HepG2 (cell line): Measurements from ENCODE around the gene SGMS1. TPM values are rescaled to one million over a fixed set of nuclear protein-coding genes. Genes with fewer than 3 reads are reported as not detected.

Experiments
- ATAC-seq: fragments of 200-7000 bp; cut with Tn5 transposase; 3 replicates; pipeline ENCODE4 v1.9.1; 2020; ENCODE audit warnings: mild to moderate bottlenecking, moderate library complexity
- BruUV-seq: library from RNA; stranded (reverse); fragments of 400-500 nt; replicated peaks from 2 replicates; lab custom pipeline; 2021; lab: Mats Ljungman, UMichigan
- CTCF ChIA-PET: fragments of 300-600 bp; formaldehyde crosslinking; extraction: SDS; loops from one replicate; lab custom pipeline; 2021; ENCODE audit warnings: low total read pairs, inconsistent platforms, low intra/inter-chr PET ratio; lab: Yijun Ruan, JAX
- POLR2A ChIA-PET: fragments of 350-600 bp; sonication (Branson Sonifier 250); formaldehyde crosslinking; loops from one replicate; lab custom pipeline; 2020; ENCODE audit warnings: antibody characterized with exemption, inconsistent platforms; lab: Yijun Ruan, JAX
- DNase-seq: peaks from one replicate; pipeline ENCODE4 v3.0.0-alpha.2; 2015; ENCODE audit warnings: low spot score
- FAIRE-seq: peaks from 3 replicates; lab custom pipeline; 2011; peaks lifted over from hg19 to GRCh38; lab: Jason Lieb, UNC
- H2AFZ ChIP-seq: one replicate; pipeline ENCODE4 v1.6.1; 2011; ENCODE audit warnings: low read length, inconsistent platforms
- H3K27ac ChIP-seq: fragments of 300-600 bp; 3 replicates; pipeline ENCODE4 v1.8.0; 2011; ENCODE audit warnings: mixed run types, mild to moderate bottlenecking, mixed read lengths, low read length, inconsistent platforms; ENCODE audit not compliant: insufficient read depth; ENCODE audit errors: extremely low read length
- H3K27me3 ChIP-seq, 2 experiments: fragments of 200-600 bp in 1 of 2; 2 replicates in 1 of 2; 3 replicates in 1 of 2; pipeline versions ENCODE4 v1.6.0 to v1.8.0; 2011; ENCODE audit warnings: low read length in 2 of 2, mild to moderate bottlenecking in 2 of 2, moderate library complexity in 2 of 2, inconsistent platforms in 1 of 2; ENCODE audit not compliant: insufficient read depth in 2 of 2, control insufficient read depth in 1 of 2
- H3K36me3 ChIP-seq, 2 experiments: fragments of 200-600 bp in 1 of 2; replicated peaks in 1 of 2; 2 replicates in 1 of 2; 3 replicates in 1 of 2; pipeline versions ENCODE4 v1.5.1 to v1.8.0; 2011; ENCODE audit warnings: low read length in 2 of 2, inconsistent platforms in 1 of 2; ENCODE audit not compliant: insufficient read depth in 2 of 2, control insufficient read depth in 1 of 2
- H3K4me1 ChIP-seq: 2 replicates; pipeline ENCODE4 v1.5.1; 2012; ENCODE audit warnings: low read length, inconsistent platforms; ENCODE audit not compliant: insufficient read depth
- H3K4me2 ChIP-seq: 2 replicates; pipeline ENCODE4 v1.6.0; 2011; ENCODE audit warnings: low read depth, low read length, inconsistent platforms
- H3K4me3 ChIP-seq, 3 experiments: fragments of 200-600 bp in 1 of 3; sonication (generic), shearing (Covaris generic) in 1 of 3; replicated peaks in 1 of 3; 2 replicates each; pipeline ENCODE4 v1.5.1; 2011 to 2016; ENCODE audit warnings: low read length in 3 of 3, inconsistent platforms in 2 of 3, low read depth in 2 of 3, mild to moderate bottlenecking in 2 of 3, control low read depth in 1 of 3, mixed read lengths in 1 of 3; ENCODE audit not compliant: insufficient read depth in 1 of 3
- H3K79me2 ChIP-seq: one replicate; pipeline ENCODE4 v1.6.1; 2011; ENCODE audit warnings: low read length, inconsistent platforms; ENCODE audit not compliant: insufficient read depth
- H3K9ac ChIP-seq: 2 replicates; pipeline ENCODE4 v1.6.0; 2011; ENCODE audit warnings: mild to moderate bottlenecking, low read depth, low read length, inconsistent platforms; ENCODE audit not compliant: insufficient read depth
- H3K9me3 ChIP-seq: 2 replicates; pipeline ENCODE4 v1.5.1; 2012; ENCODE audit warnings: mild to moderate bottlenecking, low read length
- H4K20me1 ChIP-seq: 2 replicates; pipeline ENCODE4 v1.6.0; 2011; ENCODE audit warnings: inconsistent platforms, mild to moderate bottlenecking, low read length, moderate library complexity; ENCODE audit not compliant: insufficient read depth
- ATF1 ChIP-seq: IDR thresholded peaks from 2 replicates; pipeline ENCODE4 v1.6.1; 2016; ENCODE audit warnings: mild to moderate bottlenecking, control low read depth
- ATF7 ChIP-seq, 2 experiments: fragments of 450-650 bp in 1 of 2; sonication (generic) in 1 of 2; formaldehyde crosslinking in 1 of 2; IDR thresholded peaks; 2 replicates each; pipeline versions ENCODE4 v1.4.0 to v1.6.1; 2016 to 2020; ENCODE audit warnings: antibody characterized with exemption in 1 of 2, mild to moderate bottlenecking in 1 of 2, missing genetic modification reagents in 1 of 2
- CREB1 ChIP-seq, 2 experiments: fragments of 450-650 bp in 1 of 2; IDR thresholded peaks; 2 replicates each; pipeline ENCODE4 v1.6.1; 2016 to 2017; ENCODE audit warnings: control low read depth in 1 of 2, mild to moderate bottlenecking in 1 of 2, missing compliant biosample characterization in 1 of 2, missing genetic modification characterization in 1 of 2
- FOXK2 ChIP-seq: fragments of 450-650 bp; IDR thresholded peaks from 2 replicates; pipeline ENCODE4 v1.6.1; 2016
- HDAC6 ChIP-seq: fragments of 200-600 bp; sonication (generic); IDR thresholded peaks from 2 replicates; pipeline ENCODE4 v1.7.0; 2017; ENCODE audit warnings: mild to moderate bottlenecking, antibody characterized with exemption, low read length, low read depth
- IRX3 ChIP-seq: sonication (generic); formaldehyde crosslinking; IDR thresholded peaks from 2 replicates; pipeline ENCODE4 v1.8.1; 2023; ENCODE audit warnings: mild to moderate bottlenecking, low read depth, missing genetic modification reagents, borderline replicate concordance
- KAT2B ChIP-seq: fragments of 150-350 bp; IDR thresholded peaks from 2 replicates; pipeline ENCODE4 v1.6.1; 2014; ENCODE audit warnings: low read depth, low read length, borderline replicate concordance
- MAFF ChIP-seq: IDR thresholded peaks from 2 replicates; pipeline ENCODE4 v1.6.1; 2011; ENCODE audit warnings: low read depth, low read length, improper control_type of control experiment
- MAFK ChIP-seq, 2 experiments: IDR thresholded peaks in 1 of 2; conservative IDR thresholded peaks in 1 of 2; 2 replicates each; pipeline ENCODE4 v1.6.1; 2011; ENCODE audit warnings: improper control_type of control experiment in 2 of 2, low read length in 2 of 2
- MZF1 ChIP-seq: sonication (generic); formaldehyde crosslinking; IDR thresholded peaks from 2 replicates; pipeline ENCODE4 v1.8.1; 2023; ENCODE audit warnings: mild to moderate bottlenecking, missing genetic modification reagents, borderline replicate concordance
- NCOA5 ChIP-seq: sonication (generic); formaldehyde crosslinking; IDR thresholded peaks from 2 replicates; pipeline ENCODE4 v1.4.0; 2020; ENCODE audit warnings: missing genetic modification reagents
- WIZ ChIP-seq: sonication (generic); formaldehyde crosslinking; IDR thresholded peaks from 2 replicates; pipeline ENCODE4 v1.5.1; 2020; ENCODE audit warnings: mild to moderate bottlenecking, missing genetic modification reagents
- ZBTB1 ChIP-seq: sonication (generic); formaldehyde crosslinking; IDR thresholded peaks from 2 replicates; pipeline ENCODE4 v1.4.0; 2020; ENCODE audit warnings: missing genetic modification reagents, borderline replicate concordance
- ZNF557 ChIP-seq: sonication (generic); formaldehyde crosslinking; IDR thresholded peaks from 2 replicates; pipeline ENCODE4 v1.4.0; 2020; ENCODE audit warnings: missing genetic modification reagents
- ZNF614 ChIP-seq: IDR thresholded peaks from 2 replicates; pipeline ENCODE4 v1.6.1; 2018; ENCODE audit warnings: missing biosample characterization, missing genetic modification reagents, inconsistent platforms, borderline replicate concordance
- WGBS: methylation state at CpG from one replicate; pipeline ENCODE4 v1.1.6; 2017; ENCODE audit warnings: low lambda C conversion rate; 5-methylcytosine and 5-hydroxymethylcytosine counted together
- in situ Hi-C: cut with HindIII; loops from 2 replicates; pipeline ENCODE4 v1.10.0; 2017; ENCODE audit warnings: low pct_unique_long_range_greater_than_20kb; ENCODE audit not compliant: extremely low pct_ligation_motif_present
- intact Hi-C: fragments of 100-400 bp; cut with micrococcal nuclease; formaldehyde crosslinking; loops from one replicate; pipeline ENCODE4 v1.10.0; 2022; ENCODE audit not compliant: unreplicated experiment
- polyA plus RNA-seq, 8 experiments: library from polyadenylated mRNA; depleted of rRNA in 3 of 8; stranded (reverse) in 7 of 8; unstranded in 1 of 8; fragments of >200 nt; fragmentation: Illumina TruSeq in 4 of 8; extraction: Trizol in 4 of 8; gene quantifications; 2 replicates each; pipeline versions ENCODE4 v1.2.1 to v1.2.3, GENCODE V29; 2011 to 2016; ENCODE audit warnings: low read depth in 4 of 8, missing spikeins in 1 of 8, mixed read lengths in 1 of 8; ENCODE audit not compliant: insufficient read depth in 1 of 8
- total RNA-seq, 5 experiments: library from RNA; depleted of rRNA; stranded (reverse); fragments of >200 nt; fragmentation: Illumina TruSeq; extraction: Trizol; gene quantifications; 2 replicates each; pipeline ENCODE4 v1.2.3, GENCODE V29; 2016; ENCODE audit warnings: low read depth in 1 of 5
- TF ChIP-seq, protein P1 (sequence below): fragments of 450-650 bp; IDR thresholded peaks from 2 replicates; pipeline ENCODE4 v1.6.1; 2016

Gene SGMS1
- total and polyA plus RNA-seq, 2 of the 13 experiments (the other 11 are each of a cell fraction or from before 2014, with no cell fraction given) = 6.5 to 15.1 TPM

DNA sequence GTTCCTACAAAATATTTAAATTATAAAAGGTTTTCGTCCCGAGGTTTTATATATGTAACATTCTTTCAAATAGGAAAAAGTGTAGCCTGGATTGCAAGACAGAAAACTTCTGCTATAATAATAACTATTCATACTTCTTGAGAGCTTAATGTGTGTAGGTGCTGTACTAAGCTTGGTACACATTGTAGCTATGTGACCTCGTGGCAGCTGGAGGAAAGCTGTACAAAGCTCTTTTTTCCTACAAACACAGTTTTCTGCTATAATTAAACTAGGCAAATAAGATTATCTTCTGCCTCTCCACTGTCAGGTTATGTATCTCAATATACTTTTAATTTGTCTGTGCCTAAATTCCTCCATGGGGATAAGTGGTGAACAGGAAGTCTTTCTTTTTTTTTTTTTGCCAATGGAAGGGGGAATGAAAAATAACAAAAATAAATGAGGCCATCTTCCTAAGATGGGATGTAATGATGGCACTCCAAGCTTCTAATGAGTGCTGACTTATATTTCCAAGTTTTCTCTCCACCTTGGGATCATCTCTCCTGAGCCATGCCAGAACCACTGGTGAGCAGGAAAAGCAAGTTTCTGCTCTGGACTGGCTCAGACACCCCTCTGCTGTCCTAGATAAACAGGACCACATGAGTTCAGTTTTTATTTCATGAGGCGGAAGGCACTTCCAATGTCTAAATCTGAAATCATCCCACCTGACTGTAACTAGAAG is 9.9 kb downstream of the SGMS1 start:
- peaks cover 39% of the 10 kb centered on the region for H3K79me2 ChIP-seq
- no peak for FAIRE-seq
- POLR2A ChIA-PET = interaction anchor here (0.9 kb wide), 1 partner anchor 11 kb away, joined by 6 read pairs; the partner anchor contains the start of gene SGMS1

DNA sequence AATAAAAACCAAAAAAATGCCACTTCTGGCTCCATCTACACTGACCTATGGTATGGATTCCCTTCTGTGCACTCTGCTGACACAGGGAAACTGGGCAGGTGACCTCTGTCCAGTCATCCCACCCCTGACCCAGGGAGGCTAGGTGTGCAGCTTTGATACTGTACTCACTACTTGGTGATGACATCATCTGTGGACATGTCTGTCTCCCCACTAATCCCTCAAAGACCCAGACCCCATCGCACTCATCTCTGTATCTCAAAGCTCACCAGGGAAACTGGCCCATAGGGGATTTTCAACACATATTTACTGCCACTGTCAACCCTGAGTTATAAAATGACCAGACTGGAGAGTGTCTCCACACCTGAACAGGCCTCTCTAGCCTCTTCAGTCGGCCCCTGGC is 10.6 kb downstream of the SGMS1 start:
- ATAC-seq = peak; percentile 39; the same call in 1 of the 3 replicates
- H3K4me1 ChIP-seq = peaks cover 29% of the 10 kb centered on the region
- ChIA-PET CTCF (no interaction called here), POLR2A (interaction anchor here (0.9 kb wide), 1 partner anchor 11 kb away, joined by 6 read pairs; the partner anchor contains the start of gene SGMS1)
- in situ Hi-C loops (no loop called here), intact Hi-C loops (no loop called here)
- DNase-seq = no peak
- 76% methylated on average over 2 of the region's 2 CpGs for WGBS
- H4K20me1 ChIP-seq = peaks cover 4% of the 10 kb centered on the region
- H3K4me2 ChIP-seq = no peak overlapping the region
- no peak overlapping the region for H3K27ac ChIP-seq
- H3K36me3 ChIP-seq = no peaks in the 10 kb centered on the region
- no peaks in the 10 kb centered on the region for H3K9me3 ChIP-seq
- no peaks in the 10 kb centered on the region for H3K27me3 ChIP-seq
- H3K4me3 ChIP-seq = no peak overlapping the region
- peaks cover 38% of the 10 kb centered on the region for H3K79me2 ChIP-seq
- BruUV-seq = no TSS peak
- H2AFZ ChIP-seq = no peak overlapping the region
- no peak overlapping the region for H3K9ac ChIP-seq
- no peak for FAIRE-seq
- TF ChIP-seq MAFF (0 out of 2 replicates have a peak, but pooled peaks have one; percentile 7), MAFK (conservative IDR thresholded peaks at IDR 0.05 in 1 of 2, IDR thresholded peaks at IDR 0.05 in 1 of 2; ENCODE audit: low read length in 2 of 2) (peak; percentile 53 to 59), ZNF557 (no peak), CREB1 (IDR thresholded peaks at IDR 0.05) (peak; percentile 50; the same call in 1 of the 2 replicates), CREB1 (CRISPR knock-in tag; IDR thresholded peaks at IDR 0.05) (no peak), HDAC6 (no peak), MZF1 (CRISPR knock-in tag) (no peak), ZBTB1 (CRISPR knock-in tag) (no peak), ATF7 (IDR thresholded peaks at IDR 0.05) (peak; percentile 74), ATF7 (CRISPR knock-in tag; IDR thresholded peaks at IDR 0.05) (no peak), ZNF614 (CRISPR knock-in tag) (no peak), KAT2B (no peak)
- TF ChIP-seq, protein P1, sequence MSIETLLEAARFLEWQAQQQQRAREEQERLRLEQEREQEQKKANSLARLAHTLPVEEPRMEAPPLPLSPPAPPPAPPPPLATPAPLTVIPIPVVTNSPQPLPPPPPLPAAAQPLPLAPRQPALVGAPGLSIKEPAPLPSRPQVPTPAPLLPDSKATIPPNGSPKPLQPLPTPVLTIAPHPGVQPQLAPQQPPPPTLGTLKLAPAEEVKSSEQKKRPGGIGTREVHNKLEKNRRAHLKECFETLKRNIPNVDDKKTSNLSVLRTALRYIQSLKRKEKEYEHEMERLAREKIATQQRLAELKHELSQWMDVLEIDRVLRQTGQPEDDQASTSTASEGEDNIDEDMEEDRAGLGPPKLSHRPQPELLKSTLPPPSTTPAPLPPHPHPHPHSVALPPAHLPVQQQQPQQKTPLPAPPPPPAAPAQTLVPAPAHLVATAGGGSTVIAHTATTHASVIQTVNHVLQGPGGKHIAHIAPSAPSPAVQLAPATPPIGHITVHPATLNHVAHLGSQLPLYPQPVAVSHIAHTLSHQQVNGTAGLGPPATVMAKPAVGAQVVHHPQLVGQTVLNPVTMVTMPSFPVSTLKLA = no peak

More for the DNA sequence above, 9.9 kb downstream of the SGMS1 start:
- in situ Hi-C loops = no loop called here
- Histone ChIP-seq H3K4me3 (no peak overlapping the region), H4K20me1 (peaks cover 4% of the 10 kb centered on the region), H2AFZ (no peak overlapping the region), H3K4me1 (peaks cover 26% of the 10 kb centered on the region), H3K27me3 (no peaks in the 10 kb centered on the region), H3K36me3 (no peaks in the 10 kb centered on the region), H3K27ac (no peak overlapping the region), H3K4me2 (no peak overlapping the region), H3K9me3 (no peaks in the 10 kb centered on the region), H3K9ac (no peak overlapping the region)
- intact Hi-C loops = no loop called here
- ATAC-seq = no peak
- TF ChIP-seq NCOA5 (CRISPR knock-in tag) (no peak), IRX3 (CRISPR knock-in tag) (no peak), ATF1 (CRISPR knock-in tag) (no peak), WIZ (CRISPR knock-in tag) (no peak), FOXK2 (no peak)
- no TSS peak for BruUV-seq
- WGBS = 70% methylated on average over 4 of the region's 4 CpGs
- CTCF ChIA-PET = interaction anchor here (1.4 kb wide), 1 partner anchor 52 kb away, joined by 9 read pairs; no protein-coding TSS in a partner anchor
- no peak for DNase-seq
